GM12878 (cell line): ENCODE data around the gene HMGXB4. TPM values are rescaled to one million over a fixed set of nuclear protein-coding genes. Genes with fewer than 3 reads are reported as not detected.

Source experiments
- ATAC-seq: fragments of 200-7000 bp; cut with Tn5 transposase; 3 replicates; pipeline ENCODE4 v1.9.1; 2020; ENCODE audit warnings: mild to moderate bottlenecking, moderate library complexity
- BruUV-seq: library from RNA; stranded (reverse); fragments of 400-500 nt; replicated peaks from 2 replicates; lab custom pipeline; 2021; lab: Mats Ljungman, UMichigan
- CTCF ChIA-PET: fragments of 300-600 bp; sonication (Branson Sonifier 250); formaldehyde crosslinking; extraction: SDS; loops from one replicate; lab custom pipeline; 2021; ENCODE audit warnings: inconsistent platforms; lab: Yijun Ruan, JAX
- POLR2A ChIA-PET: fragments of 350-600 bp; formaldehyde crosslinking; extraction: SDS; loops from one replicate; lab custom pipeline; 2021; ENCODE audit warnings: inconsistent platforms; lab: Charles Lee
- RAD21 ChIA-PET: fragments of 300-600 bp; sonication (Branson Sonifier 250); formaldehyde crosslinking; loops from one replicate; lab custom pipeline; 2023; ENCODE audit warnings: antibody characterized with exemption; ENCODE audit not compliant: unreplicated experiment; lab: Charles Lee
- SMC1A ChIA-PET: fragments of 300-600 bp; sonication (Branson Sonifier 250); formaldehyde crosslinking; loops from one replicate; lab custom pipeline; 2023; ENCODE audit not compliant: unreplicated experiment, uncharacterized antibody; lab: Charles Lee
- DNase-seq: peaks from one replicate; pipeline ENCODE4 v3.0.0-alpha.2; 2011; ENCODE audit warnings: low read depth, low spot score
- FAIRE-seq: peaks from 3 replicates; lab custom pipeline; 2011; peaks lifted over from hg19 to GRCh38; lab: Jason Lieb, UNC
- H2AFZ ChIP-seq: 2 replicates; pipeline ENCODE4 v1.6.0; 2011; ENCODE audit warnings: low read depth, low read length, control low read depth; ENCODE audit not compliant: control insufficient read depth
- H3K27ac ChIP-seq: 2 replicates; pipeline ENCODE4 v1.5.1; 2011; ENCODE audit warnings: control low read depth; ENCODE audit not compliant: control insufficient read depth, insufficient read depth
- H3K27me3 ChIP-seq, 2 experiments: replicated peaks in 1 of 2; 2 replicates each; pipeline versions ENCODE4 v1.6.0 to v1.6.1; 2011; ENCODE audit warnings: low read length in 1 of 2; ENCODE audit not compliant: control insufficient read depth in 2 of 2, insufficient read depth in 2 of 2
- H3K36me3 ChIP-seq, 2 experiments: 2 replicates each; pipeline ENCODE4 v1.5.1; 2011; ENCODE audit warnings: low read length in 1 of 2; ENCODE audit not compliant: control insufficient read depth in 2 of 2, insufficient read depth in 2 of 2
- H3K4me1 ChIP-seq: 2 replicates; pipeline ENCODE4 v1.6.1; 2011; ENCODE audit warnings: mild to moderate bottlenecking, low read length, moderate library complexity, mixed read lengths; ENCODE audit not compliant: control insufficient read depth, insufficient read depth
- H3K4me2 ChIP-seq: 2 replicates; pipeline ENCODE4 v1.6.0; 2011; ENCODE audit warnings: control low read depth; ENCODE audit not compliant: control insufficient read depth, insufficient read depth
- H3K4me3 ChIP-seq: fragments of 200-600 bp; sonication (generic); 2 replicates; pipeline ENCODE4 v1.5.1; 2016
- H3K79me2 ChIP-seq: 2 replicates; pipeline ENCODE4 v1.6.0; 2011; ENCODE audit warnings: low read length; ENCODE audit not compliant: control insufficient read depth, insufficient read depth
- H3K9ac ChIP-seq: 2 replicates; pipeline ENCODE4 v1.8.0; 2011; ENCODE audit warnings: low read length, control low read depth, mixed read lengths; ENCODE audit not compliant: control insufficient read depth, insufficient read depth
- H3K9me3 ChIP-seq: replicated peaks from 3 replicates; pipeline ENCODE4 v1.5.1; 2011; ENCODE audit warnings: mild to moderate bottlenecking, low read length; ENCODE audit not compliant: control insufficient read depth, insufficient read depth
- H4K20me1 ChIP-seq: 2 replicates; pipeline ENCODE4 v1.6.0; 2011; ENCODE audit not compliant: control insufficient read depth, insufficient read depth
- LARP7 ChIP-seq: fragments of 450-650 bp; IDR thresholded peaks from 2 replicates; pipeline ENCODE4 v1.6.1; 2017; ENCODE audit warnings: mild to moderate bottlenecking
- ZSCAN29 ChIP-seq: fragments of 450-650 bp; IDR thresholded peaks from 2 replicates; pipeline ENCODE4 v1.6.1; 2017; ENCODE audit warnings: mild to moderate bottlenecking, moderate library complexity
- WGBS: methylation state at CpG from one replicate; pipeline ENCODE4 v1.1.6; 2016; ENCODE audit warnings: low lambda C conversion rate; ENCODE audit not compliant: insufficient replicate concordance, insufficient coverage; ENCODE audit errors: missing lambda C conversion rate; 5-methylcytosine and 5-hydroxymethylcytosine counted together
- in situ Hi-C: fragments of 300-500 bp; cut with MboI; formaldehyde crosslinking; loops from 9 replicates; pipeline ENCODE4 v1.14.3; 2018; ENCODE audit warnings: mixed read lengths
- intact Hi-C: fragments of 100-400 bp; cut with micrococcal nuclease; formaldehyde crosslinking; loops from one replicate; pipeline ENCODE4 v1.14.2; 2022; ENCODE audit not compliant: unreplicated experiment
- polyA plus RNA-seq, 11 experiments: library from polyadenylated mRNA; depleted of rRNA in 4 of 11; unstranded in 6 of 11; stranded (reverse) in 5 of 11; fragments of >200 nt; fragmentation: Nextera tagmentation in 4 of 11; fragmentation: Illumina TruSeq in 1 of 11; extraction: Ambion mirVana in 4 of 11; extraction: Trizol in 1 of 11; gene quantifications; 1 replicate in 1 of 11; 2 replicates in 10 of 11; pipeline versions ENCODE4 v1.2.1 to v1.2.3, GENCODE V29; 2011 to 2016; ENCODE audit warnings: inconsistent platforms in 2 of 11, missing spikeins in 2 of 11, low read depth in 1 of 11
- total RNA-seq, 4 experiments: library from RNA; depleted of rRNA in 3 of 4; stranded (reverse); fragments of >200 nt in 3 of 4; fragmentation: Illumina TruSeq in 1 of 4; extraction: Trizol in 1 of 4; gene quantifications; 2 replicates each; pipeline versions ENCODE4 v1.2.1 to v1.2.3, GENCODE V29; 2013 to 2021
- TF ChIP-seq, protein P1 (sequence below): IDR thresholded peaks from 2 replicates; pipeline ENCODE4 v1.6.1; 2011; ENCODE audit warnings: mild to moderate bottlenecking, low read depth, low read length, moderate library complexity; ENCODE audit not compliant: insufficient replicate concordance

Gene HMGXB4
- total and polyA plus RNA-seq, 10 of the 15 experiments (the other 5 are each of a cell fraction or from before 2014, with no cell fraction given): 15.5 to 44.5 (median 24.9) TPM

DNA sequence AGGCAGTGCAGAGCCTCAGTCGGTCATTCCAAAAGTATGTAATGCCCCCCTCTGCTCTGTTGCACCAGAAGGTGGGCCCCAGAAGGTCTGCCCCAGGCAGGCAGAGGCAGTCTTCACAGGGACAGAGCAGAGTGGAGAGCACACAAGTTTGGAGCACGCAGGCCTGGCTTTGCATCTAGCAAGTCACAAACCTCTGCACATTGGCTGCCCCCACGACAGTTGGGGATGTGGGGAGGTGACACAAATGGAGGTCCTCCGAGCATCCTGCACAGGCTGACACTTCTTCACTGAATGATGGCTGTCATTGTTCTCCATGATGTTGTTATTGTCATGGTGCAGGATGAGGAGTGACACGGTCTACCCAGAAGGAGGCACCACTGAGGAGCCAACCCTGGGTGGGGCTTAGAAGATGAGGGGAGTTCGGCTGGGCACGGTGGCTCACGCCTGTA, 54.3 kb downstream of the HMGXB4 start:
- H3K9ac ChIP-seq: no peak overlapping the region; the same call in 1 of the 2 replicates
- POLR2A ChIA-PET: interaction anchor here (3.0 kb wide), 1 partner anchor 12 kb away, joined by 23 read pairs; the partner anchor contains the start of gene TOM1

More for the DNA sequence above, 54.3 kb downstream of the HMGXB4 start:
- intact Hi-C loops (no loop called here), in situ Hi-C loops (no loop called here)
- no peak for ATAC-seq
- Histone ChIP-seq H2AFZ (no peak overlapping the region), H3K4me1 (peaks cover 69% of the 10 kb centered on the region), H4K20me1 (peaks cover 2% of the 10 kb centered on the region; the same call in 1 of the 2 replicates), H3K9me3 (no peaks in the 10 kb centered on the region), H3K4me2 (peak overlapping the region; percentile 38), H3K4me3 (peak overlapping the region; percentile 6; the same call in 1 of the 2 replicates), H3K27me3 (no peaks in the 10 kb centered on the region), H3K79me2 (peaks cover 7% of the 10 kb centered on the region), H3K36me3 (no peaks in the 10 kb centered on the region), H3K27ac (peak overlapping the region; percentile 43)
- BruUV-seq: no TSS peak
- ChIA-PET RAD21 (interaction anchor here (0.7 to 4.8 kb wide), 7 partner anchors 10 to 54 kb away, joined by 3 to 16 read pairs (median 3); partner anchors contain the start of gene TOM1), SMC1A (interaction anchor here (0.5 to 4.1 kb wide), 8 partner anchors 9 to 639 kb away, joined by 3 to 23 read pairs (median 4); partner anchors contain the start of gene TOM1), CTCF (interaction anchor here (0.6 to 1.3 kb wide), 5 partner anchors 40 to 160 kb away, joined by 3 read pairs; no protein-coding TSS in a partner anchor)
- FAIRE-seq: no peak
- 0 out of 2 replicates have a peak, but pooled peaks have one; percentile 9 for TF ChIP-seq LARP7
- no peak for TF ChIP-seq ZSCAN29
- TF ChIP-seq, protein P1, sequence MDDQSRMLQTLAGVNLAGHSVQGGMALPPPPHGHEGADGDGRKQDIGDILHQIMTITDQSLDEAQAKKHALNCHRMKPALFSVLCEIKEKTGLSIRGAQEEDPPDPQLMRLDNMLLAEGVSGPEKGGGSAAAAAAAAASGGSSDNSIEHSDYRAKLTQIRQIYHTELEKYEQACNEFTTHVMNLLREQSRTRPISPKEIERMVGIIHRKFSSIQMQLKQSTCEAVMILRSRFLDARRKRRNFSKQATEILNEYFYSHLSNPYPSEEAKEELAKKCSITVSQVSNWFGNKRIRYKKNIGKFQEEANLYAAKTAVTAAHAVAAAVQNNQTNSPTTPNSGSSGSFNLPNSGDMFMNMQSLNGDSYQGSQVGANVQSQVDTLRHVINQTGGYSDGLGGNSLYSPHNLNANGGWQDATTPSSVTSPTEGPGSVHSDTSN: no peak
- WGBS: 52% methylated on average over 8 of the region's 8 CpGs
- DNase-seq: no peak
